Measurements from ENCODE around the gene NARS2.
"Not testable (repeated sequence)": the region's sequence is repeated elsewhere in the genome, so short reads cannot be mapped to it uniquely, and the experiment has no call there.

The NARS2 gene

GRCh38 chr11:78576549-78577097 lies 2.0 kb upstream of the NARS2 start:
- Histone ChIP-seq H3K9me3 (ENCODE audit: control insufficient read depth, low read length) (no peaks in the 10 kb centered on the region), H3K27ac (ENCODE audit: low read depth, low read length, severe bottlenecking) (no peak overlapping the region), H3K4me3 (ENCODE audit: extremely low read depth, insufficient read depth, low read length, poor library complexity, severe bottlenecking) (no peak overlapping the region), H3K4me1 (ENCODE audit: control insufficient read depth, insufficient read depth, low read length, poor library complexity, severe bottlenecking) (no peaks in the 10 kb centered on the region), H3K36me3 (ENCODE audit: control insufficient read depth, insufficient read depth, low read length) (peaks cover 3% of the 10 kb centered on the region)
- 87 to 97% methylated on average over 7 of the region's 8 CpGs for WGBS, 2 experiments (ENCODE audit: insufficient coverage in 2 of 2)

- peak overlapping the region; percentile 93 for H3K4me3 ChIP-seq (ENCODE audit: extremely low read depth, insufficient read depth, low read length, poor library complexity, severe bottlenecking)
- H3K36me3 ChIP-seq (ENCODE audit: control insufficient read depth, insufficient read depth, low read length) = peaks cover 13% of the 10 kb centered on the region
- H3K27ac ChIP-seq (ENCODE audit: low read depth, low read length, severe bottlenecking) = peak overlapping the region; percentile 46
- 80 to 93% methylated on average over 7 to 9 of the region's 10 CpGs for WGBS, 2 experiments (ENCODE audit: insufficient coverage in 2 of 2)
- no peaks in the 10 kb centered on the region for H3K9me3 ChIP-seq (ENCODE audit: control insufficient read depth, low read length)
- H3K4me1 ChIP-seq (ENCODE audit: control insufficient read depth, insufficient read depth, low read length, poor library complexity, severe bottlenecking) = no peaks in the 10 kb centered on the region
These were observed 814 bp upstream of the NARS2 start for GRCh38 chr11:78575478-78575877.

- no peaks in the 10 kb centered on the region for H3K9me3 ChIP-seq (ENCODE audit: control insufficient read depth, low read length)
- WGBS, 2 experiments (ENCODE audit: insufficient coverage in 2 of 2) = 0% methylated on average over 1 of the region's 5 CpGs; no CpG with 5 or more reads in 1 of the 2 experiments
- H3K4me3 ChIP-seq (ENCODE audit: extremely low read depth, insufficient read depth, low read length, poor library complexity, severe bottlenecking) = peak overlapping the region; percentile 93
- H3K36me3 ChIP-seq (ENCODE audit: control insufficient read depth, insufficient read depth, low read length) = peaks cover 18% of the 10 kb centered on the region
- H3K27ac ChIP-seq (ENCODE audit: low read depth, low read length, severe bottlenecking) = no peak overlapping the region
- H3K4me1 ChIP-seq (ENCODE audit: control insufficient read depth, insufficient read depth, low read length, poor library complexity, severe bottlenecking) = no peaks in the 10 kb centered on the region
These were observed 983 bp downstream of the NARS2 start for GRCh38 chr11:78573681-78574080.

- no CpG with 5 or more reads among the region's 3 CpGs for WGBS, 2 experiments (ENCODE audit: insufficient coverage in 2 of 2)
- H3K36me3 ChIP-seq (ENCODE audit: control insufficient read depth, insufficient read depth, low read length) = peaks cover 21% of the 10 kb centered on the region
- no peak overlapping the region for H3K27ac ChIP-seq (ENCODE audit: low read depth, low read length, severe bottlenecking)
- no peaks in the 10 kb centered on the region for H3K9me3 ChIP-seq (ENCODE audit: control insufficient read depth, low read length)
- no peaks in the 10 kb centered on the region for H3K4me1 ChIP-seq (ENCODE audit: control insufficient read depth, insufficient read depth, low read length, poor library complexity, severe bottlenecking)
- peak overlapping the region; percentile 93 for H3K4me3 ChIP-seq (ENCODE audit: extremely low read depth, insufficient read depth, low read length, poor library complexity, severe bottlenecking)
These were observed 1.4 kb downstream of the NARS2 start for GRCh38 chr11:78573271-78573670.

- peaks cover under 1% of the 10 kb centered on the region for H3K4me1 ChIP-seq (ENCODE audit: control insufficient read depth, insufficient read depth, low read length, poor library complexity, severe bottlenecking)
- H3K4me3 ChIP-seq (ENCODE audit: extremely low read depth, insufficient read depth, low read length, poor library complexity, severe bottlenecking) = no peak overlapping the region
- WGBS, 2 experiments (ENCODE audit: insufficient coverage in 2 of 2) = 92 to 97% methylated on average over 2 to 3 of the region's 4 CpGs
- H3K27ac ChIP-seq (ENCODE audit: low read depth, low read length, severe bottlenecking) = no peak overlapping the region
- H3K9me3 ChIP-seq (ENCODE audit: control insufficient read depth, low read length) = no peaks in the 10 kb centered on the region
- peaks cover 29% of the 10 kb centered on the region for H3K36me3 ChIP-seq (ENCODE audit: control insufficient read depth, insufficient read depth, low read length)
These were observed 2.3 kb downstream of the NARS2 start for GRCh38 chr11:78572394-78572793.

GRCh38 chr11:78570031-78570430 lies 4.6 kb downstream of the NARS2 start:
- Histone ChIP-seq H3K9me3 (ENCODE audit: control insufficient read depth, low read length) (no peaks in the 10 kb centered on the region), H3K4me3 (ENCODE audit: extremely low read depth, insufficient read depth, low read length, poor library complexity, severe bottlenecking) (no peak overlapping the region), H3K36me3 (ENCODE audit: control insufficient read depth, insufficient read depth, low read length) (peaks cover 41% of the 10 kb centered on the region), H3K4me1 (ENCODE audit: control insufficient read depth, insufficient read depth, low read length, poor library complexity, severe bottlenecking) (peaks cover 6% of the 10 kb centered on the region), H3K27ac (ENCODE audit: low read depth, low read length, severe bottlenecking) (no peak overlapping the region)
- 94 to 100% methylated on average over 5 of the region's 6 CpGs for WGBS, 2 experiments (ENCODE audit: insufficient coverage in 2 of 2)

GRCh38 chr11:78567209-78567608 lies 7.5 kb downstream of the NARS2 start:
- no peak overlapping the region for H3K4me3 ChIP-seq (ENCODE audit: extremely low read depth, insufficient read depth, low read length, poor library complexity, severe bottlenecking)
- H3K4me1 ChIP-seq (ENCODE audit: control insufficient read depth, insufficient read depth, low read length, poor library complexity, severe bottlenecking) = peaks cover 10% of the 10 kb centered on the region
- H3K9me3 ChIP-seq (ENCODE audit: control insufficient read depth, low read length) = no peaks in the 10 kb centered on the region
- 0 to 67% methylated on average over 1 to 3 of the region's 8 CpGs for WGBS, 2 experiments (ENCODE audit: insufficient coverage in 2 of 2)
- peaks cover 46% of the 10 kb centered on the region for H3K36me3 ChIP-seq (ENCODE audit: control insufficient read depth, insufficient read depth, low read length)
- H3K27ac ChIP-seq (ENCODE audit: low read depth, low read length, severe bottlenecking) = no peak overlapping the region

GRCh38 chr11:78564490-78565467 lies 9.9 kb downstream of the NARS2 start:
- WGBS, 2 experiments (ENCODE audit: insufficient coverage in 2 of 2) = no CpG with 5 or more reads among the region's 1 CpG

GRCh38 chr11:78564037-78564436 lies 10.6 kb downstream of the NARS2 start:
- Histone ChIP-seq H3K36me3 (ENCODE audit: control insufficient read depth, insufficient read depth, low read length) (peaks cover 37% of the 10 kb centered on the region), H3K4me1 (ENCODE audit: control insufficient read depth, insufficient read depth, low read length, poor library complexity, severe bottlenecking) (peaks cover 26% of the 10 kb centered on the region)
- not testable (repeated sequence) for H3K9me3 ChIP-seq (ENCODE audit: control insufficient read depth, low read length); H3K27ac ChIP-seq (ENCODE audit: low read depth, low read length, severe bottlenecking); H3K4me3 ChIP-seq (ENCODE audit: extremely low read depth, insufficient read depth, low read length, poor library complexity, severe bottlenecking)
- 83 to 100% methylated on average over 1 to 4 of the region's 4 CpGs for WGBS, 2 experiments (ENCODE audit: insufficient coverage in 2 of 2)

More at GRCh38 chr11:78564490-78565467, 9.9 kb downstream of the NARS2 start:
- Histone ChIP-seq H3K36me3 (ENCODE audit: control insufficient read depth, insufficient read depth, low read length) (peaks cover 32% of the 10 kb centered on the region), H3K9me3 (ENCODE audit: control insufficient read depth, low read length) (no peaks in the 10 kb centered on the region), H3K4me3 (ENCODE audit: extremely low read depth, insufficient read depth, low read length, poor library complexity, severe bottlenecking) (no peak overlapping the region), H3K4me1 (ENCODE audit: control insufficient read depth, insufficient read depth, low read length, poor library complexity, severe bottlenecking) (peaks cover 26% of the 10 kb centered on the region), H3K27ac (ENCODE audit: low read depth, low read length, severe bottlenecking) (no peak overlapping the region)

- not testable (repeated sequence) for H3K4me3 ChIP-seq (ENCODE audit: extremely low read depth, insufficient read depth, low read length, poor library complexity, severe bottlenecking); H3K9me3 ChIP-seq (ENCODE audit: control insufficient read depth, low read length)
- H3K36me3 ChIP-seq (ENCODE audit: control insufficient read depth, insufficient read depth, low read length) = peaks cover 37% of the 10 kb centered on the region
- WGBS, 2 experiments (ENCODE audit: insufficient coverage in 2 of 2) = 87 to 100% methylated on average over 4 to 7 of the region's 12 CpGs
- peaks cover 26% of the 10 kb centered on the region for H3K4me1 ChIP-seq (ENCODE audit: control insufficient read depth, insufficient read depth, low read length, poor library complexity, severe bottlenecking)
- peak overlapping the region; percentile 80 for H3K27ac ChIP-seq (ENCODE audit: low read depth, low read length, severe bottlenecking)
These were observed 11.6 kb downstream of the NARS2 start for GRCh38 chr11:78563090-78563489.

GRCh38 chr11:78562398-78562797 lies 12.3 kb downstream of the NARS2 start:
- H3K4me1 ChIP-seq (ENCODE audit: control insufficient read depth, insufficient read depth, low read length, poor library complexity, severe bottlenecking) = peaks cover 26% of the 10 kb centered on the region
- H3K36me3 ChIP-seq (ENCODE audit: control insufficient read depth, insufficient read depth, low read length) = peaks cover 33% of the 10 kb centered on the region
- H3K4me3 ChIP-seq (ENCODE audit: extremely low read depth, insufficient read depth, low read length, poor library complexity, severe bottlenecking) = no peak overlapping the region
- no peaks in the 10 kb centered on the region for H3K9me3 ChIP-seq (ENCODE audit: control insufficient read depth, low read length)
- H3K27ac ChIP-seq (ENCODE audit: low read depth, low read length, severe bottlenecking) = peak overlapping the region; percentile 80
- no CpG with 5 or more reads among the region's 3 CpGs for WGBS, 2 experiments (ENCODE audit: insufficient coverage in 2 of 2)

Data from mesodermal cell (in vitro differentiated cells).